Measurements from ENCODE around the gene MAP4K5.
"Not testable (repeated sequence)": the region's sequence is repeated elsewhere in the genome, so short reads cannot be mapped to it uniquely, and the experiment has no call there.

The MAP4K5 gene

DNA sequence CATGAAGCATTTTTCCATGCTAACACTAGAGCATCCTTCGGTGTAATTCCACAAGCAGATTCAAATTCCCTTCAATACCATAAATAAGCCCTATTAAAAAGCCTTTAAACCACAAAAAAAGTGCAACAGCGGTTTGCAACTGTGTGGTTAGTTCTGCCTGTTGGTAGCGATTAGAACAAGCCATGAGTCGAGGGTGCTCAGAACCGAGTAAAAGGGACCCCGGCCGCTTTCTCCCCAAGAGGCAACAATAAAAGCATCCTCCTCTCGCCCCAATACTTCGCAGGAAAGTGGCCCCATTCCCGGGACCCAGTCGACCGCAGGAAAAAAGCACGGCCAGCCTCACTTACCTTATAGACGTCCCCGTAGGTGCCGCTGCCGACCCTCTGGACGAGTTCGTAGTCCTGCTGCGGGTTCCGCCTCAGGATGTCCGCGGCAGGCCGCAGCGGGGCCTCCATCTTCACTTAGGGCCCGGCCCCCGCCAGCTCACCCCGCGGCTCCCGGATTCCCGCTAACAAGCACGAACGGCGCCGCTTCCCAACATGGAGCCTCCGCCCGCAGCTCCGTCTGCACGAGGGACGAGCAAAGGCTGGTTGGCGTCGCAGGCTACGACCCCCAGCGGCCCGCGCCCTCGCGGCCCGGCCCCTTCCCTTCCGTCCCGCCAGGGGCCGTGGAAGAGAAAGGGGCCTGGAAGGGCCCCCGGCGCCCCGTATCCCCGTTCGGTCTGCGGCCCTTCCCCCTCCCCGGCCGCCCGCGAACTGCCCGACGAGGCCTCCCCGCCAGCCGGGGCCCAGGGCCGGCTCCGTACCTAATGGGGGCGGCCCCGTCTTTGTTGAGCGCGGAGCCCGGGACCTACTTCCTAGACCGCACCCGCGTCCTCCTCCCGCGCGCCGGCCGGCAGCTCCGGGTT is 521 bp downstream of the MAP4K5 start:
- no peak for DNase-seq (ENCODE audit: low read depth in 2 of 2)

GRCh38 chr14:50530794-50531365 is 1.5 kb downstream of the MAP4K5 start:
- no peak for DNase-seq (ENCODE audit: low read depth in 2 of 2)

GRCh38 chr14:50530358-50530757 is 2.0 kb downstream of the MAP4K5 start:
- DNase-seq (ENCODE audit: low read depth in 2 of 2): no peak

DNA sequence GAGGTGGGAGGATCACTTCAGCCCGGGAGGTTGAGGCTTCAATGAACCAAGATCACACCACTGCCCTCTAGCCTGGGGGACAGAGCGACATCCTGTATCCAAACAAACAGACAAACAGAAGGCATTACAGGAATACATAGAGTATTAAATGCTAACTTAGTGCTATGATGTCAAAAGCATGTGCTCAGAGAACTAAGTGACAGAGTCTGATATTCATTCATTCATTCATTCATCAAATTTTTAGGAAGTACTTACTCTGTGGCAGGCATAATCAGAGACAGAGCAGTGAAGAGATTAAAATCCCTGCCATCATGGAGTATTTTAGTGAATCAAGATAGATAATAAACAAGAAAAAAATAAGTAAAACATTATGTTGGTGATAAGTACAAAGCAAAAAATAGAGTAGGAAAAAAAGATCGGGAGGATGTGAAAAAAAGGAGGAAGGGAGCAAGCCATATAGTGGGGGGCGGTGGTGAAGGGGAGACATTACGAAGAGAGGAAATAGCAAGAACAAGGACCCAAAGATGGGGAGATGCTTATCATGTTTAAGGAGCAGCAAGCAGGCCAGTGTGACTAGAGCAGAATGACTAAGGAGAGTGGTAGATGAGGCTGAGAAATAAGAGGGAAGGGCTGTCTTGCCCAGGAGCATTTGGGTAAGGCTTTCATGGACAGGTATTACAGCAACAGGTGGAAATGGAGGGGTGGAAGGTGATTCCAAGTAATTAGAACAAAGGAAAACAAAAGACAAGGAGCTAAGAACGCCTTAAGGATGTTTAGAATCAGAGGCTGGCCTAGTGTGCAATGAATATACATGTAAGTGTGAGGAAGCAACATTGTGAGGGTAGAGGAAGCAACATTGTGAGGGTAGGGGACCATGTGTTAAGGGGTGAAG is 2.8 kb downstream of the MAP4K5 start:
- DNase-seq (ENCODE audit: low read depth in 2 of 2): no peak

- no peak for DNase-seq (ENCODE audit: low read depth in 2 of 2)
These were observed 4.4 kb downstream of the MAP4K5 start for GRCh38 chr14:50528000-50528399.

DNA sequence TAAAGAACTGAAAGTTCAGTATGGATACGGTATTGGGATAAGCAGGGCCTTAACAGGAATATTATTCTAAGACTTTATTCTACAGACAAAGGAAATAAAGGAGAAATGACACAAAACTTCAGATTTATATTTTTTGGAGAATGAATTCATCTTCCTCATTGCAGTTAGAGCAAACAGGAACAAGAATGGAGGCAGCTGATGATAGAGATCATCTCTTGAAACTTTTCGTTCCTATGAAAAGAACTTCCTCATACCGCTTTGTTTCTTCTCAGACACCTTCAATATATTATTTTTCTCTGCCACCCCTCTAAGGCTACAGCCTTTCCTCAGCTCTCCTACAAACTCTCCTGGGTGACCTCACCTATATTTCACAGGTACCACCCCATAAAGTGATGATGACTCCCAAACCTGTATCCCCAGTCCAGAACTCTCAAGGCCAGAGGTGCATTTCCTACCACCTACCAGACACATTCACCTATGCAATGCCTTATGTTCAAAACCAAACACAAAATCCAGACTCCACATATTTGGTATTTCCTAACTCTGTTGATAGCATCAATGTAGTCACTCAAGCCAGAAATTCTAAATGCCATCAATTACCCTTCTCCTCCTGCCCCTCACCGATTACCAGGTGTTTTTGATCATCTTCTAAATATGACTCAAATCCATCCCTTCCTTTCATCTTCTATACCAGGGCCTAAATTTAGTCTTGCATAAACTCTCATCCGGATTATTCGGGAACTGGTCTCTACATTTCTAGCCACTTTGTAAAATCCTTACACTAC is 7.4 kb downstream of the MAP4K5 start:
- no peak for DNase-seq (ENCODE audit: low read depth in 2 of 2)

DNA sequence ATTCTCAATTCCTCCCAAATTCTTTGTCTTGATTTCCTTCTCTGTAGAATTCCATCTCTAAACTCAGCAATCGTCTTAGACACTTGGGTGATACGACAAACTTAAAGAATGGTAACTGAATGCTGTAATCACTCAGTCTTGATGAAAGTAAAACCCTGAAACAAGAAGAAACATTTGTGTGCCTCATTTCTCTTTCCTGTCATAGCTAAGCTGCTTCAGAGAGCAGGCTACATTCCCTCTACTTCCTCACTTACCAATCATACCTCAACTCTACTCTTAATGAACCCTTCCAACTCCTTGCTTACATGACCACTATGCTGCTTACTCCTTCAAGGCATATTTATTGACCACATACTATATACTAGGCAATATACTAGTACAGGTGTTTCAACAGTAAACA is 8.3 kb downstream of the MAP4K5 start:
- DNase-seq (ENCODE audit: low read depth in 2 of 2): no peak

DNA sequence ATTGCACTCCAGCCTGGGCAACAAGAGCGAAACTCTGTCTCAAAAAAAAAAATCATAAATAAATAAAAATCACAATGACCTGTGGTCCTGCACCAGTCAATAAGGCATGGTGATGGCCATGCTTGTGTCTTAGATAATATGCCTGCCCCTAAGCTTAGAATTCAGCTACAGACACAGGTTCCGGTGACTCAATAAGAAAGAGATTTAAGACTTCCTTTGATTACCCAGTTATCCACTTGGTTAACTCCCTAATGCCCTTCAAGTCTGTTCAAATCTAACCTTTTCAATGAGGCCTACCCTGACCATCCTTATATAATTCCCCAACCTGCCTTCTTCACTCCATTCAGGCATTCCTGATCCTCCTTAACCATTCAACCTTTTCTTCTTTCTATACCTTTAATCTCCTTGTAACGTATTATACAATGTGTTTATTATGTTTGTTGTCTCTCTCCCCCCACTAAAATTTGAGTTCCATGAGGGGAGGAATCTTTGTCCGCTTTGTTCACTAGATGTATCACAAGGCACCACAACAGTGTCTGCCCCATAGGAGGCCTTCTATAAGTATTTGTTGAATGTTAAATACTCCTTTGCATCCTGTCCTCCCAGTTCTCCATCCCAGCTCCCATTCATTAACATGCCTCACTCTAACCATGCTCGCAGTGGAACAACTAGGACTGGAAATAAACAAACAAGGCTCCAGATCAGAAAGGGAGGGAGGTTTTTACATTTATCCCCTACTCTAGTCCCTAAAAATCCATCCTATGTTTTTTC is 8.9 kb downstream of the MAP4K5 start:
- no peak for DNase-seq (ENCODE audit: low read depth in 2 of 2)

- no peak for DNase-seq (ENCODE audit: low read depth in 2 of 2)
These were observed 10.4 kb downstream of the MAP4K5 start for GRCh38 chr14:50521912-50522341.

DNA sequence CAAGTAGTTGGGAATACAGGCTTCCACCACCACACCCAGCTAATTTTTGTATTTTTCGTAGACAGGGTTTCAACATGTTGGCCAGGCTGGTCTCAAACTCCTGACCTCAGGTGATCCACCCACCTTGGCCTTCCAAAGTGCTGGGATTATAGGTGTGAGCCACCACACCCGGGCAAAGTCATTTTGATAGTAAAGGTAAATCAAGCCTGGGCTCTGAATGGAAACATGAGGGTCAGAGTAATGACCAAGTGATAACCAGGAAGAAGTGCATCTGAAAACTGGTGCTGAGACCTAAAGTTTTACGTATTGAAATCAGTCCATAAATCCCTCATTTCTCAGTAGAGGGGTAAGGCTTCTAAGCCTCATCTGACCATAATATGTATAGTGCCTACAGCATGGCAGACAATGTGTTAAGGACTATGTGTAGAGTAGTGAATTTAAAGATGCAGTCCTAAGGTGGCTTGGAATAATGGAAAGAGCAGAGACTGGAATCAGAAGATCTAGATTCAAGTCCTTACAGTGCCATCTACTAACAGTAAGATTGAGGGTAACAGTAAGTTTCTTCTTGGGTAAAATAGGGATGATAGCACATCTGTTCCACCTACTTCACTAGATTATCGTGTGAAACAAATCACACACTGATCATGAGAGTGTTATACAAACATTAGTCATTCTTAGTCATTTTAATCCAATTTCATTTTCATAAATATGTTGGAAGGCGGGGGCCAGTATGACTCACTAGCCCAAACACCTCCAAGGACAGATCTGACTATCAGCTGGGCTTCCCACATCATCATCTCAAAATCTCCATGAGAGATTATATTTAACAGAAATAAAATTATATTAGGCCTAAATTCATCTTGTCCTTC is 11.2 kb downstream of the MAP4K5 start:
- no peak for DNase-seq (ENCODE audit: low read depth in 2 of 2)

DNA sequence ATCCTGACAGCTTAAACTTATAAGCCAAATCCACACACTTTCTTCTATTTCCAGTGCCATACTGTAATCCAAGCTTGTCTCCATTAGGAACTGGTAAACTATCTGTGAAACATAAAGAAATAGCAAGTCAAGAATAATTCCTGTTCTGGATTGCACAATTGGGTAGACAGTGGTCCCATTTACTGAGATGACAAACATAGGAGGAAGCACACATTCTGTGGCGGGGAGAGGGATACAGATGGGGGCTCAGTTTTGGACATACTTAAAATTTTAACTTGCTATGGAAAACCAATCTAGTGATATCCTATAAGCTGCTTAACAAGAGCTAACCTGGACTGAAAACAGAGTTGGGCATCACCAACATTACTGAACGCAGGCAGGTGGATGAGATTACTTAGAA is 16.3 kb downstream of the MAP4K5 start:
- no peak for DNase-seq (ENCODE audit: low read depth in 2 of 2)

GRCh38 chr14:50512463-50512862 is 19.9 kb downstream of the MAP4K5 start:
- DNase-seq (ENCODE audit: low read depth in 2 of 2): no peak

- no peak for DNase-seq (ENCODE audit: low read depth in 2 of 2)
These were observed 22.2 kb downstream of the MAP4K5 start for GRCh38 chr14:50510157-50510556.

- DNase-seq (ENCODE audit: low read depth in 2 of 2): not testable (repeated sequence)
These were observed 25.3 kb downstream of the MAP4K5 start for GRCh38 chr14:50507078-50507477.

- DNase-seq (ENCODE audit: low read depth in 2 of 2): no peak
These were observed 30.7 kb downstream of the MAP4K5 start for GRCh38 chr14:50501642-50502041.

DNA sequence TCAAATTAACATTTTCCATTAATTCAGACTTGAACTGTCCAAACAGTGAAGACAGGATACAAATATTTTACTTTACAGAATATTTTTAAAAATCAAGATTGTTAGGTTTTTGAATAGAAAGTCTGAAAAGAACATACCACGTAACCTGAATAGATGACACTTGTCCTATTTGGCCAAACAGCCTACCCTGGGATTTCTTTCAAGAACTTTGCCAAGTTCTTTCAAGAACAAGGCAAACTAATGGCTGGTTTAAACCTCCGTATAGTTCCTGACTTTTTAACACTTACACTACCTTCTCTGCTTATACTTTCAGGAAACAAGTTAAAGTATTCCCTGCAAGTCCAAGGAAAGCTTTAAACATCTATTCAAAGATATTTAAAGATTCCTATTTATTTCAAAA is 35.0 kb downstream of the MAP4K5 start:
- no peak for DNase-seq (ENCODE audit: low read depth in 2 of 2)

GRCh38 chr14:50489851-50490250 is 42.5 kb downstream of the MAP4K5 start:
- no peak for DNase-seq (ENCODE audit: low read depth in 2 of 2)

DNA sequence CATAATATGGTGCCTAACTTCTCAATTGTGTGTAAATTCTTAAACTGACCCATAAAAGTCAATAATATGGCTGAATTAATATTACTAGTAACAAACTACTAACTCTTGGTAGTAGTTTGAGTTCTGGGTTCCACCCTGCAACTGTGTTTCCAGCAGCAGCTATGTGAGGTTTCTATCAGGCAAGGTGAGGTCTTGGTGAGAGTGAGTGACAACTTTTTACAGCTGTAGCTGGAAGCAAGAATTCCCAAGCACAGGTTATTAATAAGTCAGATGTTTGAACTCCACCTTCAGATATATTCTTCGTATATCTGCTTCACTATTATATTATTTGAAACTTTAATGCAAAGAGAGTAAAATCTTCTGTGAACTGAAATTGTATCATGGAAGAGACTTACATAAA is 43.8 kb downstream of the MAP4K5 start:
- no peak for DNase-seq (ENCODE audit: low read depth in 2 of 2)

DNA sequence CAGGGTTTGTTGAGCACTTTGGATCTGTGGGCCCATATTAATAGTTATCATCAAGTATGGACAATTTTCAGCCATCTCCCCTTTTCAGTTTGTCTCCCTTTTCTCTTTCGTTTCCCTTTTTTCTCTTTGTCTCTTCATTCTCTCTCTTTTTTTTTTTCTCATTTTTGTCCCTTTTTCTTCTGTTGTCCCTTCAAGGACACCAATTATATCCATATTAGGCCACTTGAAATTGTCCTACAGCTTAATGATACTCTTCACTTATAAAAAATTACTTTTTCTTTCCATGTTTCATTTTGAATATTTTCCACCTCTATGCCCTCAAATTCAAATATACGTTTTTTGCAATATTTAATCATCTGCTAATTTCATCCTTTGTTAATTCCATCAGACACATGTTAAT is 53.3 kb downstream of the MAP4K5 start:
- no peak for DNase-seq (ENCODE audit: low read depth in 2 of 2)

DNA sequence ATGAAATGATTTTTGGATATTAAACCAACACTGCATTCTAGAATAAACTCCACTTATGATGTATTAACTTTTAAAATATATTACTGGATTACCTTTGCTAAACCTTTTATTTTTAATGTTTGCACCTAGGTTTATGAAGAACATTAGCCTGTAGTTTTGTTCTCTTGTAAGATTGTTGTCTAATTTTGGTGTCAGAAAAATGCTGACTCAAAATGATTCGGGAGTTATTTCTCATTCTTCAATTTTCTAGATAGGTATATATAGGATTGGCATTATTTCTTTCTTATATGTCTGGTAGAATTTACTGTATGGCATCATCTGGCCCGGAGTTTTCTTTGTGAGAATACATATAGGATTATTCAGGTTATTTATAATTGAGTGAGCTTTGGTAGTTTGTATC is 54.6 kb downstream of the MAP4K5 start:
- DNase-seq (ENCODE audit: low read depth in 2 of 2): no peak

Measured in stimulated activated CD8-positive, alpha-beta memory T cell treated with anti-CD3 and anti-CD28 coated beads, Interleukin-7, amount 100 ng/mL, for 1 hour (primary cell).